ENCODE results near the gene MYO3B. TPM values are rescaled to one million over a fixed set of nuclear protein-coding genes. Genes with fewer than 3 reads are reported as not detected.

MYO3B gene
- polyA plus RNA-seq, 2 of the 4 experiments (the other 2 are of a cell fraction): 0.01 TPM; not detected in 1

- H3K4me2 ChIP-seq: no peak overlapping the region
- H3K4me3 ChIP-seq: no peak overlapping the region
- ChIA-PET POLR2A (no interaction called here), CTCF (no interaction called here)
- H3K4me1 ChIP-seq: no peaks in the 10 kb centered on the region
- DNase-seq (ENCODE audit: low read depth in 1 of 2, low spot score in 1 of 2): no peak
- H3K9me3 ChIP-seq: no peaks in the 10 kb centered on the region
- H3K27ac ChIP-seq: no peak overlapping the region
- TF ChIP-seq E2F6 (IDR thresholded peaks at IDR 0.05; ENCODE audit: borderline replicate concordance, low read depth) (no peak), NPAS2 (CRISPR knock-in tag; IDR thresholded peaks at IDR 0.05; ENCODE audit: borderline replicate concordance) (no peak), JUNB (IDR thresholded peaks at IDR 0.05) (no peak), HOXB13 (CRISPR knock-in tag; IDR thresholded peaks at IDR 0.05; ENCODE audit: low read depth) (no peak), JUN (IDR thresholded peaks at IDR 0.05) (no peak), SREBF2 (IDR thresholded peaks at IDR 0.05) (no peak), FOSL2 (IDR thresholded peaks at IDR 0.05) (no peak), FOSL2 (CRISPR knock-in tag; IDR thresholded peaks at IDR 0.05) (no peak), HDAC2 (IDR thresholded peaks at IDR 0.05) (no peak), TFCP2L1 (CRISPR knock-in tag; IDR thresholded peaks at IDR 0.05) (no peak), PBX3 (IDR thresholded peaks at IDR 0.05) (no peak), ZC3H11A (IDR thresholded peaks at IDR 0.05) (no peak), USF2 (IDR thresholded peaks at IDR 0.05) (no peak), CTCF (IDR thresholded peaks at IDR 0.05) (no peak), RFX5 (IDR thresholded peaks at IDR 0.05) (no peak), PHF8 (IDR thresholded peaks at IDR 0.05; ENCODE audit: borderline replicate concordance, low read depth) (no peak), HEYL (CRISPR knock-in tag; IDR thresholded peaks at IDR 0.05) (no peak), KDM1A (IDR thresholded peaks at IDR 0.05; ENCODE audit: low read depth) (no peak)
- 31% methylated on average over 3 of the region's 3 CpGs for WGBS (ENCODE audit: missing lambda C conversion rate)
- FAIRE-seq: no peak
- ATAC-seq: no peak
Observed at GRCh38 chr2:170446078-170446477, 268.1 kb downstream of the MYO3B start.

GRCh38 chr2:170449034-170449433, 271.1 kb downstream of the MYO3B start:
- FAIRE-seq (no peak), ATAC-seq (no peak), DNase-seq (ENCODE audit: low read depth in 1 of 2, low spot score in 1 of 2) (no peak)
- no peak overlapping the region for H3K4me2 ChIP-seq
- no peak overlapping the region for H3K4me3 ChIP-seq
- H3K4me1 ChIP-seq: no peaks in the 10 kb centered on the region
- no peak for TF ChIP-seq EP300 (IDR thresholded peaks at IDR 0.05)
- TF ChIP-seq EHF (CRISPR knock-in tag; IDR thresholded peaks at IDR 0.05): no peak
- TF ChIP-seq PHF8 (IDR thresholded peaks at IDR 0.05; ENCODE audit: borderline replicate concordance, low read depth): no peak
- no peak for TF ChIP-seq RNF2 (IDR thresholded peaks at IDR 0.05; ENCODE audit: borderline replicate concordance, low read depth)
- no peak for TF ChIP-seq BCL3 (IDR thresholded peaks at IDR 0.05)
- TF ChIP-seq CBX8 (IDR thresholded peaks at IDR 0.05): no peak
- TF ChIP-seq JUNB (IDR thresholded peaks at IDR 0.05): no peak
- no peaks in the 10 kb centered on the region for H3K9me3 ChIP-seq
- ChIA-PET CTCF (no interaction called here), POLR2A (no interaction called here)
- no peak overlapping the region for H3K27ac ChIP-seq
- 15% methylated on average over 1 of the region's 1 CpG for WGBS (ENCODE audit: missing lambda C conversion rate)
